ENCODE data around the gene SLC39A3. TPM values are rescaled to one million over a fixed set of nuclear protein-coding genes. Genes with fewer than 3 reads are reported as not detected.

Gene SLC39A3
- total and polyA plus RNA-seq, 2 of the 8 experiments (the other 6 are each of a cell fraction or from before 2014, with no cell fraction given), result 33.0 to 52.9 TPM

- no peak overlapping the region for H3K18ac ChIP-seq (ENCODE audit: extremely low read depth, low read length)
- H3K79me2 ChIP-seq (ENCODE audit: control insufficient read depth in 1 of 2, insufficient read depth in 2 of 2, low read length in 2 of 2), result peaks cover 70 to 89% of the 10 kb centered on the region in 2 experiments
- FAIRE-seq (no peak), DNase-seq (ENCODE audit: low read depth in 1 of 2, low spot score in 2 of 2) (no peak)
- H3K23me2 ChIP-seq (ENCODE audit: low read depth, low read length), result no peaks in the 10 kb centered on the region
- H2AK5ac ChIP-seq (ENCODE audit: low read depth, low read length), result no peak overlapping the region
- no peak overlapping the region for H3K56ac ChIP-seq (replicated peaks; ENCODE audit: insufficient read length, low read depth, low read length)
- peaks cover 23 to 54% of the 10 kb centered on the region in 2 experiments for H4K20me1 ChIP-seq (replicated peaks in 1 of 2; ENCODE audit: control insufficient read depth in 1 of 2, insufficient read depth in 2 of 2, low read length in 2 of 2)
- no peaks in the 10 kb centered on the region for H3K27me3 ChIP-seq (replicated peaks in 1 of 4; ENCODE audit: control insufficient read depth in 3 of 4, extremely low read depth in 1 of 4, insufficient read depth in 3 of 4, low read length in 3 of 4)
- H3K4me3 ChIP-seq (ENCODE audit: extremely low read depth in 1 of 4, insufficient read depth in 2 of 4, low read depth in 3 of 4, low read length in 4 of 4), result no peak overlapping the region
- no peak overlapping the region for H3K27ac ChIP-seq (ENCODE audit: low read depth, low read length)
- no peak overlapping the region; the same call in 1 of the 2 replicates for H2BK5ac ChIP-seq (ENCODE audit: low read depth, low read length)
- no peak overlapping the region for H2BK120ac ChIP-seq (replicated peaks; ENCODE audit: low read depth, low read length)
- H3K4me2 ChIP-seq (ENCODE audit: insufficient read depth in 1 of 2, low read depth in 2 of 2, low read length in 2 of 2), result no peak overlapping the region
- no peak overlapping the region; a peak in 1 of 7 replicates for H3K9ac ChIP-seq (replicated peaks in 1 of 4; ENCODE audit: extremely low read depth in 1 of 4, low read depth in 3 of 4, low read length in 3 of 4)
- POLR2A ChIA-PET (ENCODE audit: partially characterized antibody), result interaction anchor here (0.6 to 1.1 kb wide), 2 partner anchors 9 to 168 kb away, joined by 3 to 5 read pairs; no protein-coding TSS in a partner anchor
- H2BK20ac ChIP-seq (ENCODE audit: low read length), result no peak overlapping the region
- H3K36me3 ChIP-seq (ENCODE audit: control insufficient read depth in 2 of 4, insufficient read depth in 4 of 4, low read length in 3 of 4), result no peaks in the 10 kb centered on the region
- no peak overlapping the region for H3K4ac ChIP-seq (replicated peaks; ENCODE audit: insufficient read length, low read depth, low read length)
- H2BK12ac ChIP-seq (ENCODE audit: low read depth, low read length), result no peak overlapping the region
- WGBS, 2 experiments (ENCODE audit: extremely low coverage in 1 of 2, insufficient coverage in 1 of 2, insufficient read length in 1 of 2, insufficient replicate concordance in 2 of 2, low coverage in 1 of 2, low lambda C conversion rate in 2 of 2, missing lambda C conversion rate in 1 of 2), result 93% methylated on average over 29 of the region's 29 CpGs; no CpG with 5 or more reads in 1 of the 2 experiments
- H3K4me1 ChIP-seq (replicated peaks in 1 of 4; ENCODE audit: control insufficient read depth in 3 of 4, insufficient read depth in 4 of 4, low read length in 3 of 4), result no peaks in the 10 kb centered on the region; a peak in 1 of 7 replicates
- no peak overlapping the region for H3K14ac ChIP-seq (ENCODE audit: insufficient read length)
- H4K8ac ChIP-seq (ENCODE audit: extremely low read depth, insufficient read depth, low read length), result no peak overlapping the region
- CTCF ChIA-PET (ENCODE audit: partially characterized antibody), result interaction anchor here (0.7 to 4.4 kb wide), 3 partner anchors 12 to 127 kb away, joined by 4 to 16 read pairs (median 6); no protein-coding TSS in a partner anchor
- H3K23ac ChIP-seq (ENCODE audit: insufficient read length), result no peak overlapping the region
- no peak overlapping the region for H2AFZ ChIP-seq (ENCODE audit: low read length)
- H3K9me3 ChIP-seq (ENCODE audit: insufficient read depth in 2 of 2, low read depth in 1 of 2, low read length in 1 of 2), result no peaks in the 10 kb centered on the region
- H4K5ac ChIP-seq (ENCODE audit: insufficient read length, low read depth, low read length), result no peak overlapping the region
- H2BK15ac ChIP-seq (ENCODE audit: low read length), result no peak overlapping the region
- H3K79me1 ChIP-seq (ENCODE audit: low read depth, low read length), result peaks cover 22% of the 10 kb centered on the region
- no peak overlapping the region for H4K91ac ChIP-seq (replicated peaks; ENCODE audit: insufficient read length, low read length)
- no peak for TF ChIP-seq NRF1 (IDR thresholded peaks at IDR 0.05; ENCODE audit: low read depth, low read length)
- no peak for TF ChIP-seq SUZ12 (IDR thresholded peaks at IDR 0.05; ENCODE audit: low read length)
- no peak for TF ChIP-seq PHF8 (conservative IDR thresholded peaks at IDR 0.05; ENCODE audit: low read depth, low read length)
Observed at GRCh38 chr19:2775556-2776430, 36.0 kb upstream of the SLC39A3 start.

All from H1 (cell line).